HL-60/S4 treated with retinoic acid at 250 ng/mL for 4 days and 3 days (cell line): Measurements from ENCODE around the gene TSPAN13.
"Not testable (repeated sequence)": the region's sequence is repeated elsewhere in the genome, so short reads cannot be mapped to it uniquely, and the experiment has no call there.

Experiments used
- in situ Hi-C: fragments of 300-500 bp; cut with MboI; formaldehyde crosslinking; loops from 2 replicates; pipeline ENCODE4 v1.7.0; 2022; ENCODE audit warnings: low sequenced_read_pairs

Gene TSPAN13

DNA sequence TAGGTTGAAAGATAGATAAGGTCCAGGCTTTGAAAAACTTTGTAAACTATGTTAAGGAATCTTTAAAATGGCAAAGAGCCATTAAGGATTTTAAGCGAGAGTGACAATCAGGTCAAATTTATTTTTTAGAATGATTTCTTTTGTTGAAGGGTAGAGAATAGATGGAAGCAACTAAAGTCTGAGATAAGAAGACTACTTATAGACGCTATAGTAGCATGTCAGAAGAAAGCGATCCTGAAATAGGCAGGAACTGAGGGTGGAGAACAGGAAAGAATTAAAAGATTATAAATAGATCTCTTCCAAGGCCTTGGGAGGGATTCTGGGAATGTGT, 13.0 kb upstream of the TSPAN13 start:
- in situ Hi-C loops: no loop called here

DNA sequence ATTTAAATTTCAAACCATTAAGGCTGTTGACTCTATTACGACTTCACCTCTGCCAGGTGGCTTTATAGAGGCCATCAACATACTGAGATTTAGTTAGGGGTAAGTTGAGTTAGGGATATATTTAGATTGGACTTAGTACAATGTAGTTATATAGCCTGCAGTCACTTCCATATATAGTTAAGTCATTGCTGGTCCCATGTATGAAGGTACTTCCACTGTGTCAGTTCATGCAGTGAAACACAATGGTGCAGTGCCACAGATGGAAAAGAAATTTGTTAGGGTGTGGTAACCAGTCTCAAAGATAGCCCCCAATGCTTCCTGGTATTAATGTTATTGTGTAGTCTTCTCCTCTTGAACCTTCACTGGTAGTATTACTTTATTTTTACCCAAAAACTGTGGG, 12.6 kb upstream of the TSPAN13 start:
- in situ Hi-C loops: no loop called here

GRCh38 chr7:16741676-16742075, 11.9 kb upstream of the TSPAN13 start:
- in situ Hi-C loops: no loop called here

DNA sequence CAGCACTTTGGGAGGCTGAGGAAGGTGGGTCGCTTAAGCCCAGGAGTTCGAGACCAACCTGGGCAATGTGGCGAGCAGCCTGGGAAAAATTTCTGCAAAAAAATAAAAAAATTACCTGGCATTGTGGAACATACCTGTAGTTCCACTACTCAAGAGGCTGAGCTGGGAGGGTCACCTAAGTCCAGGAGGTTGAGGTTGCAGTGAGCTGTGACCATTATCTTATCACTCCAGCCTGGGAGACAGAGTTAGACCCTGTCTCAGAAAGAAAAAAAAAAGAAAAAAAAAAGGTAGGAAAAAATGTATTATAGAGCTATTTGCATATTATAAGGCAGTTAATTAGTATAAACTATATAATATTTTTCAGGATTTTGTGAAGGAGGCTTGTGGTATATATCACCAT, 11.0 kb upstream of the TSPAN13 start:
- in situ Hi-C loops: no loop called here

- in situ Hi-C loops: no loop called here
Observed at GRCh38 chr7:16743236-16743635, 10.3 kb upstream of the TSPAN13 start.

DNA sequence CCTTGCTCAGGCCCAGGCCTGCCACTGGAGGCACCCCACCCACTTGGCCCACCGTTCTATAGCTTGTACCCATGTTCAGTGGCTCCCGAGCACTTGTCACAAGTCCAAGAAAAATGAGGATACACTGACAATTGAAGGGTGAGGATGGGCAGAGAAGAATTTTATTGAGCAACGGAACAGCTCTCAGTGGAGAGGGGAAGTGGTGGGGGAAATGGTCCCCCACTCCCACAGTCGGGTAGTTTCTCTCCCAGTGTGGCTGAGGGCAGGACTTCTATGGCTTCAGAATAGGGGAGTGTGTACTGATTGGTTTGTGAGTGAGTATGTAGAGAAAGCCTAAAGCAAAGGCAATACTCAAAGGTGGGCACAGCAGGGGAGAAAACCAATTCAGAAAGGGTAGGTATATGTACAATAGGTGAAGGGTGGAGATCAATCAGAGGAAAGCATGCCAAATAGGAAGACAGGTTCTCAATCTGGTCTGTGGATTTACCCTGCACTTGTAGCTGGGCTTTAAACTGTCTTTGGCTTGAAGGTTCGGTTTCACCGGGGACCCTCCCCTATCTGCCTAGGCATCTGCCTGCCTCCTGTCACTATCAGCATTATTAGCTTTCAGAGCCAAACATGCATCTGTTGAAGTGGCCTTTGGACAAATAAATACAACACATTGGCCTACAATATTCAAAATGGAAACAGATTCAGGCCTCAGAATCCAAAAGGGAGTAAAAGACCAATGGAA, 8.9 kb upstream of the TSPAN13 start:
- in situ Hi-C loops: no loop called here

DNA sequence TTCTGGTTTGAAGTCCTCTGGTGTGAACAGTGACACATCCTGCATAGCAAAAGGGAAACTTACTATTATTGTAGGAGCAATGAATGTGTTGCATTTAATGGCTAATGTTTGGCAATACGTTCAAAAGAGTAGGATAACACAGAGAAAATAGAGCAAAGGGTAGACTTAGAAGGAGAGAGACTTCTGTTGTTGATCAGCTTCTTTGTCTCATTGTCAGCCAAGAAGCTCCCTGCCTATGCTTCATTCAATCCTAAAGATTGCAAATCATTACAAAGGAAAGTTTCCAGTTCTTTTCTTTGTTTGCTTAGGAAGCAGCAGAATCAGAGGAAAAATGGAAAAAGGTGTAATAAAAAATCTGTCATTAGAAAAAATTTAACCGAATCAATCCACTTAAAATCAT, 7.9 kb upstream of the TSPAN13 start:
- in situ Hi-C loops: no loop called here

- in situ Hi-C loops: no loop called here
Observed at GRCh38 chr7:16747102-16747501, 6.5 kb upstream of the TSPAN13 start.

- in situ Hi-C loops: no loop called here
Observed at GRCh38 chr7:16753932-16754855, 639 bp downstream of the TSPAN13 start.

GRCh38 chr7:16754856-16755317, 1.3 kb downstream of the TSPAN13 start:
- in situ Hi-C loops: no loop called here

GRCh38 chr7:16755397-16755796, 1.8 kb downstream of the TSPAN13 start:
- in situ Hi-C loops: no loop called here

- in situ Hi-C loops: no loop called here
Observed at GRCh38 chr7:16758036-16758435, 4.5 kb downstream of the TSPAN13 start.

DNA sequence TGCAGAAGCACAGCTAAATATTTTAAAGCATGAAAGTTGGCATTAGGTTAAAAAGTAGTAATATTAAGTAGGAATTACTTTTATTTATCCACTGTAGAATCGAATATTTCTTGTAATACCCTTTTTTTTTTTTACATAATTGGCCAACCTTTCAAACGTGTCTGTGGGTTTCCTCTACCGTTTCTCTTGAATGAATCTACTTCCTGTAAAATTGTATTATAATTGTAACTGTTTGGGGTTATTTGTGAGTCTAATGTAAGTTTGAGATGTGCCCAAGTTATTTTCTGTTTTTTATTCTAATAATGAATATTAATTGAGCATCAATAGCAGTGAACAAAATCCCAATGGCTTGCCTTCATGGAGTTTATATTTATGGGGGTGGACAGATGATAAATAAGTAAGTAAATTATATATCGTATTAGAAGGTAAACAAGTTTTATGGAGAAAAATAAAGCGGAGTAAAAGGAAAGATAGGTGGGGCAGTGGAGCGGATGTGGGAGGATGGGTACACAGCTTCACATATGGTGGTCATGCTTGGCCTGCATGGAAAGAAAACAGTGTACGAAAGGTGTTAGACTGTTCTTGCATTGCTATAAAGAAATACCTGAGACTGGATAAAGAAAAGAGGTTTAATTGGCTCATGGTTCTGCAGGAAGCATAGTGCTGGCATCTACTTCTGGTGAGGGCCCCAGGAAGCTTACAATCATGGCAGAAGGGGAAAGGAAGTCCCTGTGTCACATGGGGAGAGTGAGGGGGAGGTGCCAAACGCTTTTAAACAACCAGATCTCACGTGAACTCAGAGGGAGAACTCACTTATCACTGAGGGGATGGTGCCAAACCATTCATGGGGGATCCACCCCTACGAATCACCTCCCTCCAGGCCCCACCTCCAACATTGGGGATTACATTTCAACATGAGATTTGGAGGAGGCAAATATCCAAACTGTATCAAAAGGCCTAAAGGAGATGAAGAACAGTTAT, 5.4 kb downstream of the TSPAN13 start:
- in situ Hi-C loops: no loop called here

DNA sequence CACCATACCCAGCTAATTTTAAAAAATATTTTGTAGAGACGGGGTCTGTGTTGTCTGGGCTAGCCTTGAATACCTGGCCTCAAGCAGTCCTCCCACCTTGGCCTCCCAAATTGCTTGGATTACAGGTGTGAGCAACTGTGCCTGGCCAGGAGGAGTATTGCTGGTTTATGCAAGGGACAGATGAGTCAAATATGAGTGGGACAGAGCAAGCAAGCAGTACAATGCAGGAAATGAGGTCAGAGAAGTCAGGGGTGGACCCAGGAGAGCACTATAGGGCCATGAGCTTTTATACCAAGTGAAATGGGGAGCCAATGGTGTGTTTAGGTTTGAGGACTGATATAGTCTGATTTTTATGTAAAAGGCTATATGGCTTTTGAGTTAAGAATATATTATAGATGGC, 6.3 kb downstream of the TSPAN13 start:
- in situ Hi-C loops: no loop called here

DNA sequence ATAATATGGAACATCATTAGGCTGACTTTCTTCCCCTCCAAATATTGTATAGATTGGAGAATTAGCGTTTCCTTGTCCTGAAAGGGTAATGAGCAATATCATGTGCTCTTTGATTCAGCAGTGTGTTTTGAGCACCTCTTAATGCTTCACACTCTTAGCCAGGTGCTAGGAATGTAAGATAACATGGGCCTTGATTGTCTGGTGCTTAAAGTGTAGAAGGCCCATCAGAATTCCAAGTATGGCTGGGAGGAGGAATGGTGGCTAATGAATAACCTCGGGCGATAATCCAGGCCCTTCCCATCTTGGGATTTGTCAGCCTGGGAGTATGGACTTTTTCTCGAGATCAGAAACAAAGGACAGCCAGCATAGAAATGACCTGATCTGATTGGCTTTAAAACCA, 8.6 kb downstream of the TSPAN13 start:
- in situ Hi-C loops: no loop called here

GRCh38 chr7:16764942-16765341, 11.4 kb downstream of the TSPAN13 start:
- in situ Hi-C loops: no loop called here

GRCh38 chr7:16765436-16765859, 11.9 kb downstream of the TSPAN13 start:
- in situ Hi-C loops: no loop called here

GRCh38 chr7:16769994-16770393, 16.4 kb downstream of the TSPAN13 start:
- in situ Hi-C loops: not testable (repeated sequence)

DNA sequence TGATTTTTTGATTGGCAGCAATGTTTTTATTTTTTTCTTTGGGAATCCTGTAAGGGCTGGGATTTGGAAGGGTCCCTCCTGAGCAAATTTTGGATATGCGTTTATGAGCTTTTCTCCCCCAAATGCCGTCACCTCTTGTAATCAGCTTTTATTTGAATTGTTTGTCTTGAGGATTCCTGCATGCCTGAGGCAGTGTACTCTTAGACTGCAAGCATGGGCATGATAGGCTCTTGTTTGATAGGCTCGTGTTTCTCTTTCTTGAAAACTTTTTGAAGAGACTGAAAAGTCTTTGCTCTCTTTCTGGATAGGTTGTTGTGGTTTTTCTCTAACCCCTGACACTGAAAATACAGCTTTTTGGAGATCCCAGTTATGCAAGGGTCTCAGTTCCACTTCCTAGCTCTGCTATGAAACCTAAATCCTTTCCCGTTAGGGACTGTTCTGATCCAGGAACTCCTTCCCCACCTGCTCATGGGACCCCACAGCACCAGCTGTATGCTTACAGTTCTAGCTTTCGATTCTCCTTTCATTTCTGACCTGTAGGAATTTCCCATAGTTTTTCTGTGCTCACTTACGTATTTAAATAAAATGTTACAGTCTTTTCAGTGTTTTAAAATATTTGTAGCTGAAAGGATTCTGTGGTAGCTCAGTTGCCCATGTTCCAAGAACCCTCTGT, 17.2 kb downstream of the TSPAN13 start:
- in situ Hi-C loops: no loop called here

DNA sequence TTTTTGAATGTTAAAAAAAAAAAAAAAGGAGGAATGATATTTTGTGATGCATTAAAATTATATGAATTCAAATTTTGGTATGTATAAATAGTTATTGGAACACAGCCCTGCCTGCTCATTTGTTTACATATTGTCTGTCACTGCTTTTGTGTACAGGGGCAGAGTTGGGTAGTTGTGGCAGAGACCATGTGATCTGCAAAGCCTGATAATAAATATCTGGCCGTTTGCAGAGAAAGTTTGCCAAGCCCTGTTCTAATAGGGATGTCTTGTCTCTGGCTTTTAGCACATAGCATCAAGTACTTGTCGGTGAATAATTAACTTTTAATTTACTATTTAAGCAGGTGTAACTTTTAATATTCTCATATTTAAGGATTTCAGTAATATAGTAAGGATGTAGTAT, 19.8 kb downstream of the TSPAN13 start:
- in situ Hi-C loops: no loop called here
